Activated naive CD4-positive, alpha-beta T cell treated with anti-CD3 and anti-CD28 coated beads, Interleukin-2, amount 10 ng/mL, durations not matched to agents 7 days and 5 days (primary cell): Measurements from ENCODE around the gene G3BP2.

Source experiments
- CTCF ChIA-PET: fragments of 350-600 bp; sonication (Branson Sonifier 250); formaldehyde crosslinking; loops from one replicate; lab custom pipeline; 2021; ENCODE audit warnings: antibody characterized with exemption; lab: Charles Lee
- DNase-seq: peaks from one replicate; pipeline ENCODE4 v3.0.0-alpha.2; 2020
- H3K27ac Mint-ChIP-seq: one replicate; pipeline ENCODE4 v1.8.0; 2021; ENCODE audit warnings: mild to moderate bottlenecking, moderate library complexity, mixed read lengths
- H3K27me3 Mint-ChIP-seq: one replicate; pipeline ENCODE4 v1.8.0; 2021; ENCODE audit warnings: mild to moderate bottlenecking, mixed read lengths
- H3K36me3 Mint-ChIP-seq: one replicate; pipeline ENCODE4 v1.8.0; 2021; ENCODE audit warnings: mixed read lengths
- H3K4me1 Mint-ChIP-seq: one replicate; pipeline ENCODE4 v1.8.0; 2021; ENCODE audit warnings: mixed read lengths
- H3K4me3 Mint-ChIP-seq: one replicate; pipeline ENCODE4 v1.8.0; 2021; ENCODE audit warnings: mild to moderate bottlenecking, moderate library complexity, mixed read lengths
- H3K9me3 Mint-ChIP-seq: one replicate; pipeline ENCODE4 v1.8.0; 2021; ENCODE audit warnings: mixed read lengths

Gene G3BP2

GRCh38 chr4:75643651-75644050 lies 29.6 kb downstream of the G3BP2 start:
- CTCF ChIA-PET = no interaction called here
- no peaks in the 10 kb centered on the region for H3K27me3 Mint-ChIP-seq
- H3K27ac Mint-ChIP-seq = no peak overlapping the region
- no peak overlapping the region for H3K4me3 Mint-ChIP-seq
- H3K9me3 Mint-ChIP-seq = no peaks in the 10 kb centered on the region
- no peak for DNase-seq
- H3K36me3 Mint-ChIP-seq = peaks cover 70% of the 10 kb centered on the region
- H3K4me1 Mint-ChIP-seq = peaks cover 5% of the 10 kb centered on the region

- peaks cover 2% of the 10 kb centered on the region for H3K4me1 Mint-ChIP-seq
- H3K27me3 Mint-ChIP-seq = no peaks in the 10 kb centered on the region
- no peak overlapping the region for H3K4me3 Mint-ChIP-seq
- H3K27ac Mint-ChIP-seq = peak overlapping the region; percentile 6
- CTCF ChIA-PET = interaction anchor here (1.0 kb wide), 1 partner anchor 84 kb away, joined by 3 read pairs; no protein-coding TSS in a partner anchor
- DNase-seq = no peak
- no peaks in the 10 kb centered on the region for H3K9me3 Mint-ChIP-seq
- peaks cover 37% of the 10 kb centered on the region for H3K36me3 Mint-ChIP-seq
These were observed 34.0 kb downstream of the G3BP2 start for GRCh38 chr4:75639124-75639695.

- H3K36me3 Mint-ChIP-seq = peaks cover 28% of the 10 kb centered on the region
- CTCF ChIA-PET = interaction anchor here (0.7 to 1.5 kb wide), 2 partner anchors 8 to 29 kb away, joined by 3 to 4 read pairs; no protein-coding TSS in a partner anchor
- no peak overlapping the region for H3K27ac Mint-ChIP-seq
These were observed 35.4 kb downstream of the G3BP2 start for GRCh38 chr4:75637827-75638226.

GRCh38 chr4:75637176-75637575 lies 36.0 kb downstream of the G3BP2 start:
- Mint-ChIP-seq H3K36me3 (peaks cover 21% of the 10 kb centered on the region), H3K27ac (no peak overlapping the region), H3K4me1 (no peaks in the 10 kb centered on the region), H3K4me3 (no peak overlapping the region), H3K27me3 (no peaks in the 10 kb centered on the region), H3K9me3 (no peaks in the 10 kb centered on the region)
- no peak for DNase-seq
- CTCF ChIA-PET = interaction anchor here (0.7 to 1.5 kb wide), 2 partner anchors 9 to 30 kb away, joined by 3 to 4 read pairs; no protein-coding TSS in a partner anchor

More at GRCh38 chr4:75637827-75638226, 35.4 kb downstream of the G3BP2 start:
- Mint-ChIP-seq H3K4me1 (no peaks in the 10 kb centered on the region), H3K27me3 (no peaks in the 10 kb centered on the region), H3K4me3 (no peak overlapping the region), H3K9me3 (no peaks in the 10 kb centered on the region)
- DNase-seq = no peak

GRCh38 chr4:75634951-75635350 lies 38.3 kb downstream of the G3BP2 start:
- H3K27ac Mint-ChIP-seq = no peak overlapping the region
- DNase-seq = no peak

GRCh38 chr4:75634281-75634680 lies 38.9 kb downstream of the G3BP2 start:
- CTCF ChIA-PET = no interaction called here
- Mint-ChIP-seq H3K4me3 (no peak overlapping the region), H3K36me3 (peaks cover 4% of the 10 kb centered on the region), H3K4me1 (peaks cover 18% of the 10 kb centered on the region), H3K9me3 (no peaks in the 10 kb centered on the region), H3K27me3 (peaks cover 3% of the 10 kb centered on the region), H3K27ac (no peak overlapping the region)
- DNase-seq = no peak

More at GRCh38 chr4:75634951-75635350, 38.3 kb downstream of the G3BP2 start:
- Mint-ChIP-seq H3K27me3 (peaks cover 3% of the 10 kb centered on the region), H3K36me3 (peaks cover 8% of the 10 kb centered on the region), H3K4me1 (peaks cover 14% of the 10 kb centered on the region), H3K4me3 (no peak overlapping the region), H3K9me3 (no peaks in the 10 kb centered on the region)
- CTCF ChIA-PET = no interaction called here

- Mint-ChIP-seq H3K27me3 (peaks cover 3% of the 10 kb centered on the region), H3K4me1 (peaks cover 22% of the 10 kb centered on the region), H3K9me3 (no peaks in the 10 kb centered on the region), H3K4me3 (no peak overlapping the region), H3K36me3 (peaks cover under 1% of the 10 kb centered on the region), H3K27ac (no peak overlapping the region)
- no peak for DNase-seq
- CTCF ChIA-PET = no interaction called here
These were observed 39.4 kb downstream of the G3BP2 start for GRCh38 chr4:75633846-75634245.

GRCh38 chr4:75630937-75631329 lies 42.3 kb downstream of the G3BP2 start:
- CTCF ChIA-PET = interaction anchor here (0.7 to 1.3 kb wide), 2 partner anchors 12 to 92 kb away, joined by 3 to 4 read pairs; no protein-coding TSS in a partner anchor
- DNase-seq = no peak
- Mint-ChIP-seq H3K9me3 (no peaks in the 10 kb centered on the region), H3K36me3 (no peaks in the 10 kb centered on the region), H3K4me3 (peak overlapping the region; percentile 73), H3K4me1 (peaks cover 22% of the 10 kb centered on the region), H3K27me3 (peaks cover 3% of the 10 kb centered on the region), H3K27ac (peak overlapping the region; percentile 56)

GRCh38 chr4:75630174-75630936 lies 42.9 kb downstream of the G3BP2 start, which contains the start of gene CDKL2:
TSS of gene CDKL2 (minus strand) at chr4:75630528. CDS start at chr4:75625988, 4,540 bp downstream.
- Mint-ChIP-seq H3K4me3 (peak within 1 kb of the TSS; percentile 73), H3K36me3 (no peaks in the 10 kb centered on the region), H3K27me3 (peaks cover 3% of the 10 kb centered on the region), H3K27ac (peak within 1 kb of the TSS; percentile 56), H3K9me3 (no peaks in the 10 kb centered on the region), H3K4me1 (peaks cover 22% of the 10 kb centered on the region)
- CTCF ChIA-PET = interaction anchor here (0.7 to 1.3 kb wide), 2 partner anchors 11 to 93 kb away, joined by 3 to 4 read pairs; no protein-coding TSS in a partner anchor
- DNase-seq = peak; percentile 94

GRCh38 chr4:75629239-75629638 lies 44.0 kb downstream of the G3BP2 start:
- DNase-seq = no peak
- CTCF ChIA-PET = no interaction called here
- Mint-ChIP-seq H3K27me3 (peaks cover 6% of the 10 kb centered on the region), H3K4me1 (peaks cover 22% of the 10 kb centered on the region), H3K36me3 (no peaks in the 10 kb centered on the region), H3K4me3 (no peak overlapping the region), H3K9me3 (no peaks in the 10 kb centered on the region), H3K27ac (no peak overlapping the region)

GRCh38 chr4:75623026-75623425 lies 50.2 kb downstream of the G3BP2 start:
- H3K4me1 Mint-ChIP-seq = no peaks in the 10 kb centered on the region
- no peaks in the 10 kb centered on the region for H3K36me3 Mint-ChIP-seq
- H3K27me3 Mint-ChIP-seq = peaks cover 4% of the 10 kb centered on the region
- H3K4me3 Mint-ChIP-seq = no peak overlapping the region
- DNase-seq = no peak
- CTCF ChIA-PET = no interaction called here
- H3K27ac Mint-ChIP-seq = no peak overlapping the region
- no peaks in the 10 kb centered on the region for H3K9me3 Mint-ChIP-seq

- no peak overlapping the region for H3K27ac Mint-ChIP-seq
- no peaks in the 10 kb centered on the region for H3K36me3 Mint-ChIP-seq
- CTCF ChIA-PET = no interaction called here
- no peaks in the 10 kb centered on the region for H3K9me3 Mint-ChIP-seq
- DNase-seq = no peak
- H3K4me3 Mint-ChIP-seq = no peak overlapping the region
- H3K4me1 Mint-ChIP-seq = no peaks in the 10 kb centered on the region
- H3K27me3 Mint-ChIP-seq = peaks cover 4% of the 10 kb centered on the region
These were observed 51.5 kb downstream of the G3BP2 start for GRCh38 chr4:75621715-75622114.

- Mint-ChIP-seq H3K4me3 (no peak overlapping the region), H3K27ac (no peak overlapping the region), H3K36me3 (no peaks in the 10 kb centered on the region), H3K4me1 (no peaks in the 10 kb centered on the region), H3K27me3 (no peaks in the 10 kb centered on the region), H3K9me3 (no peaks in the 10 kb centered on the region)
- DNase-seq = no peak
- CTCF ChIA-PET = no interaction called here
These were observed 60.9 kb downstream of the G3BP2 start for GRCh38 chr4:75612306-75612705.

- CTCF ChIA-PET = no interaction called here
- no peak overlapping the region for H3K4me3 Mint-ChIP-seq
- H3K9me3 Mint-ChIP-seq = no peaks in the 10 kb centered on the region
- no peaks in the 10 kb centered on the region for H3K36me3 Mint-ChIP-seq
- no peaks in the 10 kb centered on the region for H3K27me3 Mint-ChIP-seq
- H3K4me1 Mint-ChIP-seq = no peaks in the 10 kb centered on the region
- DNase-seq = no peak
- no peak overlapping the region for H3K27ac Mint-ChIP-seq
These were observed 67.3 kb downstream of the G3BP2 start for GRCh38 chr4:75605928-75606327.
